CD4-positive, alpha-beta T cell treated with Interleukin-17A for 1 hour (primary cell): ENCODE measurements around the gene ITGA2B.

Experiments
- DNase-seq: peaks from one replicate; pipeline ENCODE4 v3.0.0-alpha.2; 2020

The ITGA2B gene

GRCh38 chr17:44390250-44390870, 911 bp upstream of the ITGA2B start:
- DNase-seq: no peak

DNA sequence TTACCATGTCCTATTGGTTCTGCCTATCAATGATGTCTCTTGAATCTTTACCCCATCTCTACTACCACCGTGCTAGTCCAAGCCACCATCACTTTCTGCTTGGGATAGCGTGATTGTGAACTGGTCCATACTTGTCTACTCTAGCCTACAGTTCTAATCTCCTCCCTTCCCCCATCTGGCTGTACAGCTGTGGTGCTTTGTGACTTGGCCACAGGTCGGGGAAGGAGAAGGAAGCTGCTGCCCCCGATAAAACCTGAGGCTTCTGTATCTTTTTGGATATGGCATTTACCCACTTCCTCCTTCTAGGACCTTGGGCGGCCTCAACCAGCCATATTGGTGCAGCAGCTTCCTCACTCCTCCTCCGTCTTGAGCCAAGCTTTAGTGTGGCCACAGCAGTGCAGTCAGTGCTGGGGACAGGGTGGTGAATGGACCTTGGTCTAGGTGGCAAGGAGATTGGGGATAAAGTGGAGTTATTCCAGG, 314 bp upstream of the ITGA2B start:
- no peak for DNase-seq

DNA sequence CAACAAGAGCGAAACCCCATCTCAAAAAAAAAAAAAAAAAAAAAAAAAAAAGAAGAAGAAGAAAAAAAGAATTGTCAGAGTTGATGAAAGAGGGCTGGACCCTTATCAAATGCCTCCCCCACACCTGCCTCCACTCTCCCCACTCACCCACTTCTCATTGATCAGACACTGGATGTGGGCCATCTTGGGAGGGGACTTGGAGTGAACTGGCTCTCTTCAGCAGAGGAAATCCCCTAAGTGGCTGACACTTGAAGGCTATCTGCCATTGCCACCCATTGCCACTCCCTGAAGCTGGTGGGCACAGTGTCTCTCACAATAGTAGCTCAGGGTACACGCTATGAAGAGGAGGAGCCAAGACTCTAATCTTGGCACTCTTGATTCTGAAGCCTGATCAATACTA, 1.6 kb downstream of the ITGA2B start:
- no peak for DNase-seq

DNA sequence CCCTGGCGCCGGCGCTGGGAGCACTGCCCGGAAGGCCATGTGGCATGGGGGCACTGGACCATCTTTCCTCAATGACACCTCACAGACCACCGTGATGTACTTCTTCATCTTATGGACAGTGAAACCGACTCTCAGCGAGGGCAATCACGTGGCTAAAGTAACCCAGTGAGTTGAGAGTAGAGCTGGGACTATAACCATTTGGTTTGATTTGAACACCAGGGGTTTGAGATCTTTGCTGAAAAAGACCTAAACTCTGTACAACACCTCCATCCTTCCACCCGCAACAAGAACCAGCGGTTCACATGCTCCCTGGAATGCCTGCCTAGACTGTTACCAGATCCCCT, 3.3 kb downstream of the ITGA2B start:
- DNase-seq: no peak

- peak; percentile 89 for DNase-seq
These were observed 3.9 kb downstream of the ITGA2B start for GRCh38 chr17:44385287-44386181.

DNA sequence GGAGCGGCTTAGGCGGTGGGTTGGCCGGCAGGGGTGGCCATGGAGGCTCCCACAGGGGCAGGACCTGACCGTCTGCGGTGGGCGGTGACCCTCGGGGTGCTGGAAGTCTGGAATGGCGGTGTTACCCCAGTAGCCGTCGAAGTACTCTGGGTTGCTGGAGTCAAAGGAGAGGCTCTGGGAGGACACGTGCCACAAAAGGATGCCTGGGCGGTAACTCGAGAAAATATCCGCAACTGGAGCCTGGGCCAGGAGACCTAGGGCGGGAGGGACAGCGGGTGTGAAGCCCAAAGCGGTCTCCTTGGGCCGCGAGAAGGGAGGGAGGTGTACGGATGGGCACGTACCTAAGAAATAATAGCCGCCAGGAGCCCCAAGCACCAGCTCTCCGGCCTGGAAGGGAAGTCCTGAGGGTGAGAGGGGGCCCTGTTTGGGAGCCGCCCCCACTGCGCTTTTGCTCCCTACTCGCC, 4.6 kb downstream of the ITGA2B start:
- no peak for DNase-seq

GRCh38 chr17:44384281-44384822, 5.1 kb downstream of the ITGA2B start:
- no peak for DNase-seq

GRCh38 chr17:44383861-44384260, 5.6 kb downstream of the ITGA2B start:
- no peak for DNase-seq

DNA sequence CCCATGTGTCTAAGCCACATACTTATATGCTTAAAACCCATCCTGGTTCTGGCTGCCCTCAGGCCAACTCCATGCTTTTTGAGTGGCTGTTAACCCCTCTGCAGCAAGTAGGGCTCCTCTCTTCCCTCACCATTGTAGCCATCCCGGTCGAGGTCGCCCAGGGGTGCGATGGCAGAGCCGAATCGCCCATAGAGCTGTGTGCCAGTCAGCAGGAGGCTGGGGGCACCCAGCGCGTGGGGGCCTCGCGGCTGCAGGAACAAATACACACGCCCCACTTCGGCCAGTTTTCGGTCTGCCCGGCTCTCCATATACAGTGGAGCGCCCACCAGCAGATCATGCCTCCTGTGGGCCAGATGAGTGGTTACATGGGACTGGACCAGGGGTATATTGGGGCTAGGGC, 6.1 kb downstream of the ITGA2B start:
- no peak for DNase-seq

GRCh38 chr17:44382917-44383316, 6.5 kb downstream of the ITGA2B start:
- no peak for DNase-seq

DNA sequence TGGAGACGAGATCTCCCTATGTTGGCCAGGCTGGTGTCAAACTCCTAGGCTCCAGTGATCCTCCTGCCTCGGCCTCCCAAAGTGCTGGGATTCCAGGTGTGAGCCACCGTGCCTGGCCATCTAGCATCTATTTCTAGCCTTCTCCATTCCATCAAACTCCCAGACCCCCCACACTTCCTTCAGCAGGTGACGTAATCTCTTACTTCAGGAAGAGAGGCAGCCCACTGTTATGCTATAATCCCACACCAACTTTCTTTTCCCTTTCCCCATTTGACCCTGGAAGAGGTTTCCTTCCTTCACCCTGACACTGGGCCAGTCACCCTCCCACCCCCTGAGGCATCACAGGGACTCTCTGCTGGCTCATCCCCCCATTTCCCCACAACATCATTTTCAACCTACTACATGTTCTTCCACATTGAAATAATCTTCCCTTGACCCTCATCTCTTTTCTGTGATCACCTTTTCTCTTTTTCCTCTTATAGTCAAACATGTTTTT, 7.6 kb downstream of the ITGA2B start:
- DNase-seq: no peak

DNA sequence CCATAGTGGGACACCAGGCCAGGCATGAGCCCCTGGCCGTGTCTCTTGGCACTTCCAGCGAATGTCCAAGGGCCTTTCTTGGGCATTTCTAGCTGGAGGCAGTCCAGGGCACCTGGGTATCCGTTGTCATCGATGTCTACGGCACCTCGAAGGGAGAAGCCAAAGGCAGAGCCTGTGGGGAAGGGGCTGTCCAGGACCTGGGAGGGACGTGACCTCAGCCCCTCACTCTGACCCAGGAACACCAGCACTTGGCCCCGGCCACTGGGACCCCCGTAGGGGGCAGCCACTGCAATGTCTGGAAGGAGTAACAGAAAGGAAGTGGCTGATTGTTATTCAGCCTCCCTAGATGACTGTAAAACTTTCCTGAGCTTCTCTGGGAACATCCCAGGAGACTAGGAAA, 8.7 kb downstream of the ITGA2B start:
- DNase-seq: no peak

GRCh38 chr17:44379887-44380286, 9.6 kb downstream of the ITGA2B start:
- no peak for DNase-seq

- DNase-seq: no peak
These were observed 11.2 kb downstream of the ITGA2B start for GRCh38 chr17:44378171-44378705.

- no peak for DNase-seq
These were observed 12.7 kb downstream of the ITGA2B start for GRCh38 chr17:44376779-44377178.

DNA sequence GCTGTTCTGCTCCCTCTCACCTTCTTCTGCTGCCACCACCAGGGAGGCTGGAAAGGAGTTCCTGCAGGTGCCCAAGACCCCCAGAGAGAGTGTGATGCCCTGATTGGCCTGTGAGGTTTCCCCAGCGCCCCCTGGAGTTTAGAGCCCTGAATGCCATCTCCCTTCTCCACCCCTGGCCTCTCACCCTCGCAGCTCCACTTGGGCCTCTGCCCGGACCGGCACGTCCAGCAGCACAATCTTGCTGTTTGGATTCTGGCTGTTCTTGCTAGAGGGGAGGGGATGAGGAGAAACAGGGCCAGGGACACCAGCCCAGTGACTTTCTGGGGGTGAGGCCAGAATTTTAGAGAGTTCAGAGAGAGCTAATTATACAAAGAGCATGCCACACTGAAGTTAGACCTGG, 13.3 kb downstream of the ITGA2B start:
- no peak for DNase-seq

- no peak for DNase-seq
These were observed 14.0 kb downstream of the ITGA2B start for GRCh38 chr17:44375196-44376017.

DNA sequence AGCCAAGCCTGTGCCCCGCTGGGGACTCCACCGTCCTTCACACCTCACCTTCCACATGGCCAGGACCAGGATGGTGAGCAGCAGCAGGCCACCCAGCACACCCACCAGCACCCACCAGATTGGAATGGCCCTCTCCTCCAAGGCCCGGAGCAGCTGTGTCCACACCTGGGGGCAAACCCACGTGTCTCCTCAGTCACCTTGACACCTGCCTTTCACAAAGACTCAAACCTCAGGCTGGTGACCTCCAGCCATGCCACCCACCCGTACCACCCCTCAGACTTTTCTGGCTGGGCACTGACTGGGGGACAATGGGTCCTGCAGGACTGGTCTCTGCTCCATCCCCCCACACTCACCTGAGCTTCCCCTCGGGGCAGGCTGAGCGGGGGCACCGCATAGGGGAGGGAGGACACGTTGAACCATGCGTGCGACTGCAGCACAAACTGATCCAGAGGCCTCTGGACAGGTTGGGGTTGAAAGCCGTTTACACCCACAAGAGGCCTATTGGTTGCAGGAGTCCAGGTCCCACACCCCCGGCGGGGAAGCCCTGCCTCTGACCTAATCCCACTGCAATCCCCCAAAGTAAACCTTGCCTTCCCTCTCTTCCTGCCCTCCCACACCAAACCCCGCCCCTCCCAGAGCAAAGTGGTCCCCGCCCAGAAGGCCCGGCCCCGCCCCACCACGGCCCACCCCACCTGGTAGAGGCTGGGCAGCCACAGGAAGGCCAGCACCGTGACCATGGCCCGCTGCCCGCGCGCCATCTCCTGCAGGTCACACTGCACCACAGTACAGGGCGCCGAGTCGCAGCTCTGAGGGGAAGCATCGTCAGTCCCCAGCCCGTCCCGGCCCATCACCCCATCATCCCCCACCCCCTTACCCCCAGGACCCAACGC, 14.9 kb downstream of the ITGA2B start:
- no peak for DNase-seq

- DNase-seq: no peak
These were observed 17.4 kb downstream of the ITGA2B start for GRCh38 chr17:44372036-44372435.

- DNase-seq: peak; percentile 36
These were observed 19.9 kb downstream of the ITGA2B start for GRCh38 chr17:44369414-44370023.
